ENCODE results near the gene HOXB7. TPM values are rescaled to one million over a fixed set of nuclear protein-coding genes. Genes with fewer than 3 reads are reported as not detected.

Gene HOXB7
- total RNA-seq, 1 donor from 2014 or later, result 0.16 TPM

GRCh38 chr17:48622857-48623256 lies 12.0 kb upstream of the HOXB7 start:
- no peaks in the 10 kb centered on the region for H3K36me3 ChIP-seq
- no peak for DNase-seq
- peaks cover 100% of the 10 kb centered on the region for H3K27me3 ChIP-seq (ENCODE audit: low read depth)
- peaks cover 30% of the 10 kb centered on the region for H3K4me1 ChIP-seq
- intact Hi-C loops (cut with micrococcal nuclease), result no loop called here
- no peaks in the 10 kb centered on the region for H3K9me3 ChIP-seq (replicated peaks)
- H3K27ac ChIP-seq (replicated peaks), result no peak overlapping the region
- no peak for TF ChIP-seq CTCF (IDR thresholded peaks at IDR 0.05; ENCODE audit: borderline replicate concordance)
- H3K4me3 ChIP-seq, result no peak overlapping the region

- Histone ChIP-seq H3K36me3 (no peaks in the 10 kb centered on the region), H3K27ac (replicated peaks) (no peak overlapping the region), H3K9me3 (replicated peaks) (no peaks in the 10 kb centered on the region), H3K27me3 (ENCODE audit: low read depth) (peaks cover 100% of the 10 kb centered on the region), H3K4me1 (peaks cover 31% of the 10 kb centered on the region), H3K4me3 (no peak overlapping the region)
- DNase-seq, result no peak
- no peak for TF ChIP-seq CTCF (IDR thresholded peaks at IDR 0.05; ENCODE audit: borderline replicate concordance)
- intact Hi-C loops (cut with micrococcal nuclease), result no loop called here
Observed at GRCh38 chr17:48621410-48622392, 10.9 kb upstream of the HOXB7 start.

- Histone ChIP-seq H3K27ac (replicated peaks) (no peak overlapping the region), H3K4me1 (peaks cover 20% of the 10 kb centered on the region), H3K9me3 (replicated peaks) (no peaks in the 10 kb centered on the region), H3K27me3 (ENCODE audit: low read depth) (peaks cover 100% of the 10 kb centered on the region), H3K36me3 (no peaks in the 10 kb centered on the region), H3K4me3 (no peak overlapping the region)
- intact Hi-C loops (cut with micrococcal nuclease), result no loop called here
- DNase-seq, result no peak
- no peak for TF ChIP-seq CTCF (IDR thresholded peaks at IDR 0.05; ENCODE audit: borderline replicate concordance)
Observed at GRCh38 chr17:48620461-48621139, 9.8 kb upstream of the HOXB7 start.

GRCh38 chr17:48619826-48620449 lies 9.1 kb upstream of the HOXB7 start:
- Histone ChIP-seq H3K36me3 (no peaks in the 10 kb centered on the region), H3K9me3 (replicated peaks) (no peaks in the 10 kb centered on the region), H3K4me1 (peaks cover 14% of the 10 kb centered on the region), H3K27me3 (ENCODE audit: low read depth) (peaks cover 100% of the 10 kb centered on the region), H3K4me3 (no peak overlapping the region), H3K27ac (replicated peaks) (no peak overlapping the region)
- TF ChIP-seq CTCF (IDR thresholded peaks at IDR 0.05; ENCODE audit: borderline replicate concordance), result no peak
- no peak for DNase-seq
- intact Hi-C loops (cut with micrococcal nuclease), result loop anchor here (10.0 kb wide), 1 partner anchor 285 kb away; no protein-coding TSS in a partner anchor

GRCh38 chr17:48618256-48618896 lies 7.6 kb upstream of the HOXB7 start:
- peak; percentile 98 for TF ChIP-seq CTCF (IDR thresholded peaks at IDR 0.05; ENCODE audit: borderline replicate concordance)
- no peaks in the 10 kb centered on the region for H3K9me3 ChIP-seq (replicated peaks)
- peaks cover 100% of the 10 kb centered on the region for H3K27me3 ChIP-seq (ENCODE audit: low read depth)
- DNase-seq, result peak; percentile 84
- H3K4me1 ChIP-seq, result peaks cover 25% of the 10 kb centered on the region
- no peak overlapping the region for H3K27ac ChIP-seq (replicated peaks)
- no peaks in the 10 kb centered on the region for H3K36me3 ChIP-seq
- intact Hi-C loops (cut with micrococcal nuclease), result loop anchor here (10.0 kb wide), 1 partner anchor 284 kb away; no protein-coding TSS in a partner anchor
- H3K4me3 ChIP-seq, result no peak overlapping the region

Data from left ventricle myocardium inferior (tissue), 1 donor.